DOHH2 (cell line): ENCODE data around the gene GDPD4.

Experiments
- H3F3A ChIP-seq: fragments of 200-600 bp; sonication (generic), shearing (Covaris generic); 2 replicates; pipeline ENCODE4 v1.6.0; 2016; ENCODE audit warnings: antibody characterized with exemption, mild to moderate bottlenecking; ENCODE audit not compliant: control insufficient read depth, insufficient read depth
- H3K27ac ChIP-seq: fragments of 200-600 bp; sonication (generic); 2 replicates; pipeline ENCODE4 v1.5.1; 2014; ENCODE audit warnings: low read depth, mild to moderate bottlenecking, low read length, moderate library complexity
- H3K27me3 ChIP-seq: fragments of 200-600 bp; sonication (generic); 2 replicates; pipeline ENCODE4 v1.6.1; 2014; ENCODE audit warnings: mild to moderate bottlenecking, low read length, mixed read lengths; ENCODE audit not compliant: control insufficient read depth
- H3K36me3 ChIP-seq: fragments of 200-600 bp; sonication (generic); 2 replicates; pipeline ENCODE4 v1.6.1; 2014; ENCODE audit warnings: mild to moderate bottlenecking, low read length, moderate library complexity, mixed read lengths; ENCODE audit not compliant: control insufficient read depth
- H3K4me1 ChIP-seq: fragments of 200-600 bp; sonication (generic); 2 replicates; pipeline ENCODE4 v1.6.1; 2014; ENCODE audit warnings: mild to moderate bottlenecking, low read length, mixed read lengths; ENCODE audit not compliant: control insufficient read depth
- H3K4me2 ChIP-seq: fragments of 200-600 bp; sonication (generic); 2 replicates; pipeline ENCODE4 v1.6.0; 2014; ENCODE audit warnings: mild to moderate bottlenecking, low read length, moderate library complexity
- H3K4me3 ChIP-seq: fragments of 200-600 bp; sonication (generic); 2 replicates; pipeline ENCODE4 v1.5.1; 2014; ENCODE audit warnings: mild to moderate bottlenecking, low read length, mixed read lengths
- H3K79me2 ChIP-seq: fragments of 200-600 bp; sonication (generic); 2 replicates; pipeline ENCODE4 v1.6.1; 2014; ENCODE audit warnings: mild to moderate bottlenecking, low read length, mixed read lengths; ENCODE audit not compliant: control insufficient read depth
- H3K9me2 ChIP-seq: fragments of 200-600 bp; sonication (generic); replicated peaks from 2 replicates; pipeline ENCODE4 v1.6.1; 2014; ENCODE audit warnings: mild to moderate bottlenecking, low read length, mixed read lengths; ENCODE audit not compliant: control insufficient read depth
- H3K9me3 ChIP-seq: fragments of 200-600 bp; sonication (generic); 2 replicates; pipeline ENCODE4 v1.6.1; 2014; ENCODE audit warnings: antibody characterized with exemption, low read length, mixed read lengths; ENCODE audit not compliant: control insufficient read depth, insufficient read depth
- H4K20me1 ChIP-seq: fragments of 200-600 bp; sonication (generic); 2 replicates; pipeline ENCODE4 v1.6.0; 2014; ENCODE audit warnings: low read depth, mild to moderate bottlenecking, antibody characterized with exemption, low read length, moderate library complexity; ENCODE audit not compliant: control insufficient read depth, insufficient read depth
- CTCF ChIP-seq: fragments of 200-600 bp; sonication (generic); IDR thresholded peaks from one replicate; pipeline ENCODE4 v1.5.1; 2014; ENCODE audit warnings: antibody characterized with exemption, mild to moderate bottlenecking, low read depth, low read length; ENCODE audit not compliant: poor library complexity, severe bottlenecking
- EZH2phosphoT487 ChIP-seq: fragments of 200-600 bp; sonication (generic); IDR thresholded peaks from 2 replicates; pipeline ENCODE4 v1.6.1; 2017; ENCODE audit warnings: borderline replicate concordance, mild to moderate bottlenecking, antibody characterized with exemption, low read length, moderate library complexity, mixed read lengths

GDPD4 gene

GRCh38 chr11:77198440-77198849 is 103.0 kb downstream of the GDPD4 start:
- Histone ChIP-seq H3K9me3 (no peaks in the 10 kb centered on the region), H3K4me1 (no peaks in the 10 kb centered on the region), H3K36me3 (no peaks in the 10 kb centered on the region), H3K4me3 (no peak overlapping the region), H3K79me2 (no peaks in the 10 kb centered on the region), H4K20me1 (no peaks in the 10 kb centered on the region), H3K27me3 (no peaks in the 10 kb centered on the region), H3K9me2 (no peaks in the 10 kb centered on the region), H3K27ac (no peak overlapping the region), H3K4me2 (no peak overlapping the region), H3F3A (no peaks in the 10 kb centered on the region)
- TF ChIP-seq CTCF, result peak; percentile 73
- TF ChIP-seq EZH2phosphoT487, result no peak

GRCh38 chr11:77197626-77198320 is 103.7 kb downstream of the GDPD4 start:
- TF ChIP-seq EZH2phosphoT487, result no peak
- TF ChIP-seq CTCF, result no peak
- H3K9me2 ChIP-seq, result no peaks in the 10 kb centered on the region
- H3K4me2 ChIP-seq, result no peak overlapping the region
- H3K27me3 ChIP-seq, result no peaks in the 10 kb centered on the region
- no peaks in the 10 kb centered on the region for H3K9me3 ChIP-seq
- H3K4me3 ChIP-seq, result no peak overlapping the region
- H3K4me1 ChIP-seq, result no peaks in the 10 kb centered on the region
- no peaks in the 10 kb centered on the region for H3K79me2 ChIP-seq
- no peak overlapping the region for H3K27ac ChIP-seq
- H3F3A ChIP-seq, result no peaks in the 10 kb centered on the region
- no peaks in the 10 kb centered on the region for H3K36me3 ChIP-seq
- H4K20me1 ChIP-seq, result no peaks in the 10 kb centered on the region

- Histone ChIP-seq H3K9me2 (no peaks in the 10 kb centered on the region), H3K9me3 (no peaks in the 10 kb centered on the region), H3K4me2 (no peak overlapping the region), H3K4me1 (no peaks in the 10 kb centered on the region), H3K27me3 (no peaks in the 10 kb centered on the region), H3K36me3 (no peaks in the 10 kb centered on the region), H3K79me2 (no peaks in the 10 kb centered on the region), H4K20me1 (no peaks in the 10 kb centered on the region), H3K27ac (no peak overlapping the region), H3F3A (no peaks in the 10 kb centered on the region), H3K4me3 (no peak overlapping the region)
- TF ChIP-seq CTCF (no peak), EZH2phosphoT487 (no peak)
These were observed 104.5 kb downstream of the GDPD4 start for GRCh38 chr11:77196961-77197360.
